WTC11 (cell line): Measurements from ENCODE around the gene CLEC3B.

Experiments
- ATF6 ChIP-seq: sonication (generic); formaldehyde crosslinking; IDR thresholded peaks from 2 replicates; pipeline ENCODE4 v1.8.1; 2023; ENCODE audit warnings: mild to moderate bottlenecking, missing genetic modification reagents
- CBFB ChIP-seq: sonication (generic); formaldehyde crosslinking; IDR thresholded peaks from 2 replicates; pipeline ENCODE4 v1.8.1; 2022; ENCODE audit warnings: mild to moderate bottlenecking, low read depth, missing genetic modification reagents
- CTCF ChIP-seq: fragments of 200-600 bp; IDR thresholded peaks from 2 replicates; pipeline ENCODE4 v1.8.0; 2022; ENCODE audit warnings: antibody characterized with exemption
- GABPB1 ChIP-seq: sonication (generic); formaldehyde crosslinking; IDR thresholded peaks from 2 replicates; pipeline ENCODE4 v1.8.1; 2023; ENCODE audit warnings: mild to moderate bottlenecking, missing genetic modification reagents
- HMGA2 ChIP-seq: fragments of 250-450 bp; sonication (Bioruptor Pico); IDR thresholded peaks from 2 replicates; pipeline ENCODE4 v1.4.0; 2021; ENCODE audit warnings: mild to moderate bottlenecking, moderate library complexity
- MAX ChIP-seq: sonication (generic); formaldehyde crosslinking; IDR thresholded peaks from 2 replicates; pipeline ENCODE4 v1.8.0; 2022; ENCODE audit warnings: mild to moderate bottlenecking, missing genetic modification reagents
- NR1H2 ChIP-seq: sonication (generic); formaldehyde crosslinking; IDR thresholded peaks from 2 replicates; pipeline ENCODE4 v1.9.0; 2021; ENCODE audit warnings: mild to moderate bottlenecking, moderate library complexity, missing genetic modification reagents
- PRDM15 ChIP-seq: sonication (generic); formaldehyde crosslinking; IDR thresholded peaks from 2 replicates; pipeline ENCODE4 v1.8.0; 2022; ENCODE audit warnings: missing genetic modification reagents
- TEAD4 ChIP-seq: sonication (generic); formaldehyde crosslinking; IDR thresholded peaks from 2 replicates; pipeline ENCODE4 v1.8.0; 2022; ENCODE audit warnings: mild to moderate bottlenecking, missing genetic modification reagents
- ZBTB43 ChIP-seq: sonication (generic); formaldehyde crosslinking; IDR thresholded peaks from 2 replicates; pipeline ENCODE4 v1.8.1; 2023; ENCODE audit warnings: mild to moderate bottlenecking, missing genetic modification reagents
- ZNF121 ChIP-seq: sonication (generic); formaldehyde crosslinking; IDR thresholded peaks from 2 replicates; pipeline ENCODE4 v1.8.0; 2023; ENCODE audit warnings: missing genetic modification reagents
- TF ChIP-seq, protein P1 (sequence below): sonication (generic); formaldehyde crosslinking; IDR thresholded peaks from 2 replicates; pipeline ENCODE4 v1.8.1; 2022; ENCODE audit warnings: mild to moderate bottlenecking, moderate library complexity, missing genetic modification reagents
- TF ChIP-seq, protein P2 (sequence below): sonication (generic); formaldehyde crosslinking; conservative IDR thresholded peaks from 2 replicates; pipeline ENCODE4 v1.8.1; 2022; ENCODE audit warnings: mild to moderate bottlenecking, missing genetic modification reagents

GRCh38 chr3:45048244-45048643, 22.1 kb downstream of the CLEC3B start:
- no peak for TF ChIP-seq ATF6 (CRISPR knock-in tag)
- no peak for TF ChIP-seq ZBTB43 (CRISPR knock-in tag)
- no peak for TF ChIP-seq CTCF
- TF ChIP-seq MAX (CRISPR knock-in tag): no peak
- TF ChIP-seq CBFB (CRISPR knock-in tag): no peak
- TF ChIP-seq, protein P1, sequence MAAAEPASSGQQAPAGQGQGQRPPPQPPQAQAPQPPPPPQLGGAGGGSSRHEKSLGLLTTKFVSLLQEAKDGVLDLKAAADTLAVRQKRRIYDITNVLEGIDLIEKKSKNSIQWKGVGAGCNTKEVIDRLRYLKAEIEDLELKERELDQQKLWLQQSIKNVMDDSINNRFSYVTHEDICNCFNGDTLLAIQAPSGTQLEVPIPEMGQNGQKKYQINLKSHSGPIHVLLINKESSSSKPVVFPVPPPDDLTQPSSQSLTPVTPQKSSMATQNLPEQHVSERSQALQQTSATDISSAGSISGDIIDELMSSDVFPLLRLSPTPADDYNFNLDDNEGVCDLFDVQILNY (CRISPR knock-in tag): no peak
- TF ChIP-seq ZNF121 (CRISPR knock-in tag): no peak
- TF ChIP-seq PRDM15 (CRISPR knock-in tag): no peak
- no peak for TF ChIP-seq NR1H2
- no peak for TF ChIP-seq TEAD4 (CRISPR knock-in tag)
- TF ChIP-seq HMGA2 (CRISPR knock-in tag): no peak
- TF ChIP-seq, protein P2, sequence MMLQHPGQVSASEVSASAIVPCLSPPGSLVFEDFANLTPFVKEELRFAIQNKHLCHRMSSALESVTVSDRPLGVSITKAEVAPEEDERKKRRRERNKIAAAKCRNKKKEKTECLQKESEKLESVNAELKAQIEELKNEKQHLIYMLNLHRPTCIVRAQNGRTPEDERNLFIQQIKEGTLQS: no peak
- TF ChIP-seq GABPB1: no peak
